Activated CD4-positive, CD25-positive, alpha-beta regulatory T cell treated with anti-CD3 and anti-CD28 coated beads, Interleukin-2, amount 50 U/mL, for 72 hours (primary cell): ENCODE data around the gene PDPK1.

ENCODE experiments used
- DNase-seq: peaks from one replicate; pipeline ENCODE4 v3.0.0; 2021

Gene PDPK1

DNA sequence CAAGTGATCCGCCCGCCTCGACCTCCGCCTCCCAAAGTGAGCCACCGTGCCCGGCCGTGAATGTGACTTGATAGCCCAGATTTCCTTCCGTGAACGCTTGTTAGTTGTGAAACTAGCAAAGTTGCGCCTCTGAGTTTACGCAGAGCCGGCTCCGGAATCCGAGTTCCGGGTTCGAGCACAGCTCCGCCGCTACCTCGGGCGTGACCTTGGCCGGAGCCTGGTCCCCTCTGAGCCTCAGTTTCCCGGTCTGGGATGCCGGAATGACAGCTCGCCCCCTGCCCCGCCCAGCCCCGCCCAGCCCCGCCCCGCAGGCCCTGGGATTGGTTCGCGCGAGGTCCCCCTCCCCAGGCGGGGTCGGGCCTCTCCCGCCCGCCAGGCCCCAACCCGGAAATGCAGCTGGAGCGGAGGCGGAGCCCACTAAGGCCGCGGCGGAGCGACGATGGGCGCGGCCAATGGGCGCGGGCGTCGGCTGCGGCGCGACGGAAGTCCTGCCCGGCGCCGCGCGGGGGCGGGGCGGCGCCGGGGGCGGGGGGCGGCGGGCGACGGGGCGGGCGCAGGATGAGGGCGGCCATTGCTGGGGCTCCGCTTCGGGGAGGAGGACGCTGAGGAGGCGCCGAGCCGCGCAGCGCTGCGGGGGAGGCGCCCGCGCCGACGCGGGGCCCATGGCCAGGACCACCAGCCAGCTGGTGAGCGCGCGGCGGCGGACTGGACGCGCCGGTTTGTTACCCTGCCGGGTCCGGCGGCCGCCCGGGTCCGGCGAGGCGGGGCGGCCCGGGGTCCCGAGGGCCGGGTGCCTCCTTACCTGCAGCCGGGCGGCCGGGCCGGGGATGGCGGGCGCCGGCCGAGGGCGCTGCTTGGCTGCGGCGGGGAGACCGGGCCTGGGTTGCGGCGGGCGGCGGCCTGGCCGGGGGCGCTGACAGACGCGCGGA is at the start of gene PDPK1:
TSS of gene PDPK1 (plus strand) at position 571 of the 929 bp plus-strand sequence. CDS start at position 663, 92 bp downstream.
- peak; percentile 91 for DNase-seq

DNA sequence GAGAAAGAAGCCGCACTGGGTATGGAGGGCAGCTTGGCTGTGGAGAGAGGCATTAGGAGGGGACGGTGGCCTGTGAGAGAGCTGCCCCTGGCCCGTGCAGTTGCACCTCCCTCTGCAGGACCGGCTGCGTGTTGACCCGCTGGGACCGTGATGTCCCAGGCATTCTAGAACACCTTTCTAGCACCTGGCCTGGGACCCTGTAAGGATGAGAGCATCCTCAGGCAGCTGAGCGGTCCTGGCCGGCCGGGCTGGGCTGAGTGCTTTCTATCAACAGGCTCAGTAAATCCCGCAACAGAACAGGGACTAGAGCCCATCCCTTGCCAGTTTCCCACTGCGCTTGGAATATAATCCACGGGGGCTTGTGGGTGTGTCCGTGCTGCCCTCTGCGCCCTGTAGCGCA is 48.2 kb upstream of the PDPK1 start:
- DNase-seq: no peak

DNA sequence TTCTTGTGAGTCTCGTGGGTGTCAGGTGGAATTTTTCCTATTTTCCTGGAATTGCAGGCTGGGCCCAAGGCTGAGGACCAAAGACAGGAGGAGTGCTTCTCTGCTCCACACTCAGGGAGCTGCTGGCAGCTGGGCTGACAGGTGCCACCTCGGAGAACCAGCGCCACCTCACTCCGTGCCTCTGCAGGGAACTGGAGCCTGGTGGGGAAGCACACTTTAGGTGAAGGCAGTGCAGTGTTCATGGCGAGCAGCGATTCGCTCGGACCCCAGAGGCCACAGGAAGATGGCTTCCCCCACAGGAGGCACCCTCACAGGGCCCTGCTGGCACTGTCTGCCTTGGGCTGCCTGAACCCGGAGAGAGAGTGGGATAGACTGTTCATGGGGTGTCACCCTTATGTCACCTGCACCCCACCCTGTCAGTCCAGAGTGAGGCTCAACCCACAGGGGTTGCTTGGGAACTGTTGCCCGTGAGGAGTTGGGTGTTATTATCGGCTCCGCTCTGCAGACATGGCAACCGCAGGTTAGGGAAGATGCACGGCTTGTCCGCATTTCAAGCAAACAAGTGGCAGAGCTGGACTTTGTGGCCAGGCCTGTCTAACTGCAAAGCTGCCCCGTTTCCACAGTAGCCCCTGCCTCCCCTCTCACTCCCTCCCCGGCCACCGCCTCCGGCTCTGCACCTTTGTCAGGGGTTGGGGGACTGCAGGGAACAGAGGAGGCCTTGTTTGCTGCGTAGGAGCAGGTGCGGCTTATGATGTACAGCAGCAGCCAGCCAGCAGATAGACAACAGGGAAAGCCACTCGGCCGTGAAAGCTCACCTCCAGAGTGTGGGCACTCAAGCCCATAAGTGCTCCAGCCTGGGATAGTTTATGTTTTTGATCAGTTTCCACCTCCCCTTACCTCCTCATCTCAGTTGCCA is 47.4 kb upstream of the PDPK1 start:
- no peak for DNase-seq

DNA sequence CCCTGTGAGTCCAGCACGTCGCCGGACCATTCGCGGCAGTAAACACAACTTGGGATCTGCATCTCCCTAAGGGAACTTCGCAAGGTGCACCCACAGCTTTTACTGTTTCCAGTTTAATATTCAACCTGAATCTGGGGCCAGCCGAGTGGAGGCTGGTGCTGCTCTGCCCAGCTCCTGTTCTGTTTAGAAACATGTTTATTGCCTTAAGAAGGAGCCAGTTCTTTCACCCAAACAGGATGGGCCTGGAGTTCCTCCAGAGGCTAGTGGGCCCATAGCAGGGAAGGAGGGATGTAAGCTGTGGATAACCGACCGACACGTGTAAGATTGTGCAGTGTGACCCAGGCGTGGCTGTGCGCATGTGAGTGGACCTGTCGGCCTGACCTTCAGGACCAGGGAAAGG is 45.5 kb upstream of the PDPK1 start:
- DNase-seq: no peak

GRCh38 chr16:2493605-2494004 is 44.2 kb upstream of the PDPK1 start:
- DNase-seq: no peak

- DNase-seq: no peak
Measured at GRCh38 chr16:2494616-2495015, 43.2 kb upstream of the PDPK1 start.

DNA sequence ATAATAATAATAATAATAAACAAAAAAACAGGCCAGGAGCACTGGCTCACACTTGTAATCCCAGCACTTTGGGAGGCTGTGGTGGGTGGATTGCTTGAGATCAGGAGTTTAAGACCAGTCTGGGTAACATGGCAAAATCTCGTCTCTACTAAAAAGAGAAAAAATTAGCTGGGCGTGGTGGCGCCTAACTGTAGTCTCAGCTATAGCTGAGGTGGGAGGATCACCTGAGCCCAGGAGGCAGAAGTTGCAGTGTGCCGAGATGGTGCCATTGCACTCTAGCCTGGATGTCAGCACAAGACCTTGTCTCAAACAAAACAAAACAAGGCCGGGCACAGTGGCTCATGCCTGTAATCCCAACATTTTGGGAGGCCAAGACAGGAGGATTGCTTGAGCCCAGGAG is 42.8 kb upstream of the PDPK1 start:
- no peak for DNase-seq

GRCh38 chr16:2496223-2497115 is 41.4 kb upstream of the PDPK1 start:
- no peak for DNase-seq

DNA sequence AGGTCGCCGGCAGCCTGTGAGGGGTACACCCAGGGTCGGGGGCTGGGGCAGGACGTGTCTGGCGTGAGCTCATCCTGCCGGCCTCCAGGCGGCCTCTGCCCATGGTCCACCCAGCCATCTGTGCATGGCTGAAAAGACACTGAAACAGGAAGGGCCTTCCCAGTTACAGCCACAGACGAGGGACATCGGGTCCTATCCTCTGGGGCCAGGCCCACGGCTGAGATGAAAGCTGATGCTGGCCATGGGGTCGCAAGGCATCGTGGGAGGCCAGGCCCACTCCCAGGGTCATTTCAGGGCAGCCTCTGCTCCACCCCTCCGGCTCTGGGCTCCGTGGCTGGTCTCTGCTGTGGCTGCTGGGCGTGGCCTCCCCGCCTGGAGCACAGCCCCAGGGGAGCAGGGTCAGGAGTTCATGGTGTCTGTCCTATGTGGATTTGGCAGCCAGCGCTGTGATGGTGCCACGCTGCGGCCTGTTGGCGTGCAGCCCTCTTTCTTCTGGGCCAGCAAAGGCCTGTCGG is 40.6 kb upstream of the PDPK1 start:
- no peak for DNase-seq

DNA sequence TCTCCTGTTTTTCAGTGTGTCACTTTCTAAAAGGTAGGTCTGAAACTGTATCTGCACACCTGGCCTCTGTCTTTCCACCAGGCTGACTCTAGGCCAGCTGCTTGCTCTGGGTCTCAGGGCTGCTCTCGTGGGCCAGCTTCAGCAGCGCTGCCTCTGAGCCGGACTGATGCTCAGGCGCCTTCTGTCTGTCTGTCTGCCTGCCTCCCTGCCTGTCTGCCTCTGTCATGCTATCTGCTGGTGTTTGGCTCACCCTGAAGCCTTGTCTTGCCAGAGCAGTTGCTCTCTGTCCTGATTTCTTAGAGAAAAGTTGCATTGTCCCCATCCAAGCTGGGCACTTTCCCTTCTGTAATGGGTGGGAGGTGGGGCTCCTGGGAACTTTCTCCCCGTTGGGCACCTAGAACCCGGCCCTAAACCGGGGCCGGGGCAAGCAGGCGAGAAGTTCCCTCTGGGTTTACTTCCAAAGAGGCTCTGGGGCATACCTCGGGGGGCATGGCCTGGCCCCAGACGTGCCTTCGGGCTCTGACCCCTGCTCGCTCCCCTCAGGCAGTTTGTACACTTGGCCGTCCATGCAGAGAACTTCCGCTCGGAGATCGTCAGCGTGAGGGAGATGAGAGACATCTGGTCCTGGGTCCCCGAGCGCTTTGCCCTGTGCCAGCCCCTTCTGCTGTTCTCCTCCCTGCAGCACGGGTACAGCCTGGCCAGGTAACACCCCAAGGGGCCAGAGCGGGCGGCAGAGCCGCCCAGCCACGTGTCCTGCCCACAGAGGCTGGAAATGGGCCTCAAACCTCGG is 39.9 kb upstream of the PDPK1 start:
- no peak for DNase-seq

DNA sequence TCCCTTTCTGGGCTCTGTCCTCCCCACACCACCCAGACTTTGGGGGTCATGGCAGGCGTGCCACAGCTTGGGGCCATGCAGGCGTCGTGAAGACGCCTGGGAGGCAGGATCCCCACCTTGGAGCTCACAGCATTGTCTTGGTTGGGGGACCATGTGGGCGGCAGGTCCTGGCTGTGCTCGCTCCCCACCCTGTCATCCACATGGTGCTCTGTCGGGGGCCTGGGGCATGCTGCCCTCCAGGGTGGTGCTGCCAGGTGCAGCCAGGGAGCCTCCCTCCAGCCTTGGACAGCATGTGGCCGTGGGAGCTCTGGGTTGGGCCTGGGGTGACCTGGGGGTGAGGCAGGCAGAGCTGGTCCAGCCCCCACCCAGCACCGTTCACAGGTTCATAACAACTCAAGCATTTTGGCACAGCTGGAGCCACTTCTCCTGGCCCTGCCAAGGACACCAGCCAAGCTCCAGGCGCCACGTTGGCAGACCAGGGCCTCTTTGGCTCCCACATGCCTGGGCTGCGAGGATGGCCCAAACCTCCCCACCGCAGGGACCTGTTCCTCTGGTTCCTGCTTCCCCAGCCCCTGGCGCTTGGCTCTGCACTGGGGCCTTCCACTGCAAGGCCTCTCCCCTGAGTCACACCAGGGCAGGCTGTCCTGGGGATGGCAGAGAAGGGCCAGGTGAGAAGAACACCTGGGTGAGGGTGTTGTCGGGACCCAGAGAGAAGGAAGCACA is 39.1 kb upstream of the PDPK1 start:
- no peak for DNase-seq

GRCh38 chr16:2499454-2499853 is 38.4 kb upstream of the PDPK1 start:
- no peak for DNase-seq

GRCh38 chr16:2499890-2500429 is 37.9 kb upstream of the PDPK1 start:
- DNase-seq: no peak

- no peak for DNase-seq
Measured at GRCh38 chr16:2500430-2500917, 37.3 kb upstream of the PDPK1 start.

DNA sequence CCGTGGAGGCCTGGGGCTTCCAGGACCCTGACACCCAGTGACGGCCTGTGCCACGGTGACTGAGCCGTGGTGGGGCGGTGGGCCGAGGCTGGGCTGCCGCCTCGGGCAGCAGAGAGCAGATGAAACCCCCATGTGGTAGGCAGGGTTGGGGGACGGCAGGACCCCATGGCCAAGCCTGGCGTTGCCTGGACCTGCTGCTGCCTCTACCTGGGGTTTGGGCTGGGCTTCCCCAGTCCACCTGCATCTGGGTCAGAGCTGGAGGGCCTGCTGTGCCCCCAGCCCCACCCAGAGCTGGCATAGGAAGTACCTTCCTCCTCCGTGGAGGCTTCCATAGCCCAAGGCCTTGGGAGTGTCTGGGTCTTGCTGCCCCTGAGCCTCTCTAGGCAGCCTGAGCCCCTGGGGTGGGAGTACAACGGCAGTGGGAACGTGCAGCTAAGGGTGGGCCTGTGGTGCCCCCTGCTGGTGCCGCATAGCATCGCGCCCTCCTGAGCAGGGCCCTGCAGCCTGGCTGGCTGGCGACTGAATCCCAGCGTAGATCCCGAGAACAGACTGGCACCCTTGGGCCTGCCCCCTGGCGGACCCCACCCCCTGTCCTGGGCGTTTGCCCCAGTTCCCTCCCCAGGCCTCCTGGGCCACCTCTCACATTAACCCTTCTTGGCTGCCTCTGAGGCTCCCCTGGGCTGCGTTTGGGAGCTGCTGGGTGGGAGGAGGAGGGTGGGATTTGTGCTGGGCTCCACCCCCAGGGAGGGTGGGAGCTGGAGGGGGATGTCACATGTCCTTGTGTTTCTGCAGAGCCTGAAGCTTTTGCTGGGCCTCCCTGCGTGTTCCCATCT is 36.7 kb upstream of the PDPK1 start:
- DNase-seq: peak; percentile 83

DNA sequence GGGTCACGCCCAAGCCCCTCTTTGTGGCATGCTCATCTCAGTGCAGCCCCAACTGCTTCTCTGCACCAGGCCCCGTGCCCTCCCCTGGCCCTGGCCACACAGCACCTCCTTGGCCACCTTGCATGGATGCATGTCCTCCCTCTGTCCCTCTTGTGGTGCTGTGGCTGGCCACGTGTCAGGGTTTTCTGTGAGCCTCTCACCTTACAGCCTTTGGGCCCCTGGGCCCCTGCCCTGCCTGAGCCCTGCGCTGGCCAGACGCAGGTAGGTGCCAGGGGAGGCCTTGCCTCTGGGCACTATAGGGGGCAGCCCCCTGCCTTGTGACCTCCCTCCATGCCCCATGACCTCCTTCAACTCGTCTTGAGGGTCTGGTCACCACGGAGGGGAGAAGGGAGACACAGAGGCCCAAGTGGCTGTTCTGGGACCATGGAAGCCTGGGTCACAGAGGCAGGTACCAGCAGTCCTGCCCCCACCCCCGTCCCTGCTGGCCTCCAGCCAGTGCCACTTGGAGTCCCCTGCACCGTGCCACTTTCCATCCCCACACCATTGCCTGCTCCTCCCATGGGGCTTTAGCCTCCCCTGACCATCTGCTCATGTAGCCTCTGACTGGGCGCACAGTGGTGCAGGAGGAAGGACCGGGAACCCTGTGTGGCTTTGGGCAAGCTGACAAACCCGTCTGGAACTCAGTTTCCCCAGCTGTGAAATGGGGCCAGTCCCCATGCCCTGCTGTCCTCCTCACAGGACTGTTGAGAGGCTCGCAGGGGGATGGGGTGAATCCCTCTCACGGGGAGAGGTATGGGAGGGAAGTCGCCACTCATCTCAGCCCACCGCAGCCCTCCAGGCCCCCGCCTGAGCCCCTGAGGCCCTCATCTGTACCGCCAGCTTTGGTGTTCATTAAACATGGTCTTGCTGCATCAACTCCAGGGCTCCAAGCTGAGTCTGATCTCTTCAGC is 35.6 kb upstream of the PDPK1 start:
- DNase-seq: no peak

DNA sequence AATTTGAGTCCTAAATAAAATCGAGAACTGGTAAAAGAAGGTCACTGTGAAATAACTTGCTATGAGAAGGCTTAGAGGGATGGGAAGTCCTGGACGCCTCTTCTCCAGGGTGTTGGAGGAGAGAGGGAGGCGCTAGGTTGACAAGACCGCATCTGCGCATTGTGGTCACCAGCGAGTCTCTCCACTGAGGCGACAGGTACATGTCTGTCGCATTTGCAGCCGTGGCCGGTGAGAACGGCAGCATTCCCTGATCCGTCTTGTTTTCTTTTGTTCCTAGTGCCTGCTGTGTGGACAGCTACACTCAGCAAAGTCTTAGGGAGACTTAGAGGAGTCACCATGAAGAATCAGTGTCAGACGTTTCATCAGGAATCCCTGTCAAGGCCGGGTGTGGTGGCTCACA is 32.1 kb upstream of the PDPK1 start:
- DNase-seq: no peak

DNA sequence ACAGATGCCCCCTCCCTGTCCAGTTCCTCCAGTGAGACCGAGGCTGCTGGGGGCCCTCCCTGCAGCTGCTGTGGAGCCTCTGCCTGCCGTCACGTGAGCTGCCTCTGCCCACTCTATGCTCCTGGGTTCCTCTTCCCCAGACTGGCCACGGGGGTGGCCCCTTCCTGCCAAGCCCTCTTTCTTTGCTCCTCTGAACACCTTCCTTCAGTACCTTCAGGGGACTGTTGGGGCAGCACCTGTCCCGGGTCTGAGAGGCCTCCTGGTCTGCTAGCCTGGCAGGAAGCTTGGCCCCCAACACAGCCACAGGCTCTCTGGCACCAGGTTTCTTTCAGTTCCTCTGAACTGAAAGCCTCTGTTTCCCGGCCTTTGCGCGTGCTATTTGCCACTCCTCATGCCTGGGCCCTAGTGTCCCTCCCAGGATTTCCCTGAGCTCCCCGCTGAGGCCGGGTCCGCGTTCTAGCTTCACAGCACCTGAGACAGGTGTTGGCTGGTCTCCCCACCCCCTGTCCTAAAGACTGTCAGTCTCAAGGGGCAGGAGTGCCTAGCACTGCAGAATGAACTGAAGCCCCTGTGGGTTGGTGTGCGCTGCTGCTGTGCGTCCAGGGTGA is 30.7 kb upstream of the PDPK1 start:
- DNase-seq: no peak
